Ishikawa (cell line): Measurements from ENCODE around the gene ADAMTS12.

Experiments used
- CEBPB ChIP-seq: IDR thresholded peaks from 2 replicates; pipeline ENCODE4 v1.6.1; 2012
- EGR1 ChIP-seq: IDR thresholded peaks from 2 replicates; pipeline ENCODE4 v1.6.1; 2012
- EP300 ChIP-seq: IDR thresholded peaks from 2 replicates; pipeline ENCODE4 v1.6.1; 2012; ENCODE audit warnings: borderline replicate concordance
- FOXM1 ChIP-seq: IDR thresholded peaks from 2 replicates; pipeline ENCODE4 v1.6.1; 2012; ENCODE audit warnings: low read depth, borderline replicate concordance
- NFIC ChIP-seq: IDR thresholded peaks from 2 replicates; pipeline ENCODE4 v1.6.1; 2012
- RAD21 ChIP-seq: IDR thresholded peaks from 2 replicates; pipeline ENCODE4 v1.6.1; 2012; ENCODE audit warnings: low read depth
- TAF1 ChIP-seq: IDR thresholded peaks from 2 replicates; pipeline ENCODE4 v1.6.1; 2012; ENCODE audit warnings: low read depth, mild to moderate bottlenecking
- YY1 ChIP-seq: IDR thresholded peaks from 2 replicates; pipeline ENCODE4 v1.6.1; 2012; ENCODE audit warnings: low read depth
- TF ChIP-seq, protein P1 (sequence below): IDR thresholded peaks from 2 replicates; pipeline ENCODE4 v1.6.1; 2012; ENCODE audit warnings: low read depth, mild to moderate bottlenecking
- TF ChIP-seq, protein P2 (sequence below): IDR thresholded peaks from 2 replicates; pipeline ENCODE4 v1.6.1; 2012

GRCh38 chr5:33885679-33886078, 6.1 kb downstream of the ADAMTS12 start:
- no peak for TF ChIP-seq EP300
- no peak for TF ChIP-seq CEBPB
- no peak for TF ChIP-seq TAF1
- TF ChIP-seq, protein P1, sequence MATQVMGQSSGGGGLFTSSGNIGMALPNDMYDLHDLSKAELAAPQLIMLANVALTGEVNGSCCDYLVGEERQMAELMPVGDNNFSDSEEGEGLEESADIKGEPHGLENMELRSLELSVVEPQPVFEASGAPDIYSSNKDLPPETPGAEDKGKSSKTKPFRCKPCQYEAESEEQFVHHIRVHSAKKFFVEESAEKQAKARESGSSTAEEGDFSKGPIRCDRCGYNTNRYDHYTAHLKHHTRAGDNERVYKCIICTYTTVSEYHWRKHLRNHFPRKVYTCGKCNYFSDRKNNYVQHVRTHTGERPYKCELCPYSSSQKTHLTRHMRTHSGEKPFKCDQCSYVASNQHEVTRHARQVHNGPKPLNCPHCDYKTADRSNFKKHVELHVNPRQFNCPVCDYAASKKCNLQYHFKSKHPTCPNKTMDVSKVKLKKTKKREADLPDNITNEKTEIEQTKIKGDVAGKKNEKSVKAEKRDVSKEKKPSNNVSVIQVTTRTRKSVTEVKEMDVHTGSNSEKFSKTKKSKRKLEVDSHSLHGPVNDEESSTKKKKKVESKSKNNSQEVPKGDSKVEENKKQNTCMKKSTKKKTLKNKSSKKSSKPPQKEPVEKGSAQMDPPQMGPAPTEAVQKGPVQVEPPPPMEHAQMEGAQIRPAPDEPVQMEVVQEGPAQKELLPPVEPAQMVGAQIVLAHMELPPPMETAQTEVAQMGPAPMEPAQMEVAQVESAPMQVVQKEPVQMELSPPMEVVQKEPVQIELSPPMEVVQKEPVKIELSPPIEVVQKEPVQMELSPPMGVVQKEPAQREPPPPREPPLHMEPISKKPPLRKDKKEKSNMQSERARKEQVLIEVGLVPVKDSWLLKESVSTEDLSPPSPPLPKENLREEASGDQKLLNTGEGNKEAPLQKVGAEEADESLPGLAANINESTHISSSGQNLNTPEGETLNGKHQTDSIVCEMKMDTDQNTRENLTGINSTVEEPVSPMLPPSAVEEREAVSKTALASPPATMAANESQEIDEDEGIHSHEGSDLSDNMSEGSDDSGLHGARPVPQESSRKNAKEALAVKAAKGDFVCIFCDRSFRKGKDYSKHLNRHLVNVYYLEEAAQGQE = no peak
- TF ChIP-seq, protein P2, sequence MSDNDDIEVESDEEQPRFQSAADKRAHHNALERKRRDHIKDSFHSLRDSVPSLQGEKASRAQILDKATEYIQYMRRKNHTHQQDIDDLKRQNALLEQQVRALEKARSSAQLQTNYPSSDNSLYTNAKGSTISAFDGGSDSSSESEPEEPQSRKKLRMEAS = no peak
- TF ChIP-seq RAD21 = no peak
- no peak for TF ChIP-seq YY1
- no peak for TF ChIP-seq EGR1
- no peak for TF ChIP-seq NFIC
- TF ChIP-seq FOXM1 = no peak
